Measurements from ENCODE around the gene PRPSAP1.

Gene PRPSAP1, protein sequence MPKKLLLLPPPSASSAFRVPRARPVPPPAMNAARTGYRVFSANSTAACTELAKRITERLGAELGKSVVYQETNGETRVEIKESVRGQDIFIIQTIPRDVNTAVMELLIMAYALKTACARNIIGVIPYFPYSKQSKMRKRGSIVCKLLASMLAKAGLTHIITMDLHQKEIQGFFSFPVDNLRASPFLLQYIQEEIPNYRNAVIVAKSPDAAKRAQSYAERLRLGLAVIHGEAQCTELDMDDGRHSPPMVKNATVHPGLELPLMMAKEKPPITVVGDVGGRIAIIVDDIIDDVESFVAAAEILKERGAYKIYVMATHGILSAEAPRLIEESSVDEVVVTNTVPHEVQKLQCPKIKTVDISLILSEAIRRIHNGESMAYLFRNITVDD

DNA sequence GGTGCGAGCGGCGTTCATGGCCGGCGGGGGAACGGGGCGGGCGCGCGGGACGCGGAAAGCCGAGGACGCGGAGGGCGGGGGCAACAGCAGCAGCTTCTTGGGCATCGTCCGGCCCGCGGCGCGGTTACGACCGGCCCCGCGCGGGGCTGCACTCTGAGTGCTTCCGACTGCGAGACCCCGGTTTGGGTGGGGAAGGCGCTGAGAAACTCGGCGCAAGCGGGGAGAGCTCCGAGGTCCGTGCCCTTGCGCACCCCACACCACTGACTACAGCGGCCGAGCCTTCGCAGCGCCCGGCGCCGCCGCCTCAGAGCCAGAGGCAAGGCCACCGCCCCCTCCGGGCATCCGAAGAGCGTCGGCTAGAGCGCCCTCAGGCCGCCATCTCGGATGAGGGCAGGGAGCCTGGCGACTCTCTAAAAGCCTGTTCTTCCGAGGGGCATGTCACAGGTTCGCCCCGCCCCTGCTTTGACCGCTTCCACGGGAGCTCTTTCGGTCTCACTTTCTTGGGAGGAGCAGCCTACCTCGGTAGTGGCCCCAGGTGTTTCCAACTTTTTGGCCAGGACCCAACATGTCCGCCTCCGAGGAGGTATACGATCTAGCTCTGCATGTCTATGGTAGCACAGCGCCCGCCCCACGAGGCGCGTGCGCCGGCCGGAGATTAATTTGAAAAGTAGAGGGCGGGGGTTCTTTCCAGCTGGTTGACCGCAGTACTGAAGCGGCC lies at the start of gene PRPSAP1:
Gene PRPSAP1, minus strand, starts transcription at position 318 of the 718 bp plus-strand sequence. Its CDS starts 213 bp downstream, at position 105.
- peak; percentile 88 for DNase-seq

DNA sequence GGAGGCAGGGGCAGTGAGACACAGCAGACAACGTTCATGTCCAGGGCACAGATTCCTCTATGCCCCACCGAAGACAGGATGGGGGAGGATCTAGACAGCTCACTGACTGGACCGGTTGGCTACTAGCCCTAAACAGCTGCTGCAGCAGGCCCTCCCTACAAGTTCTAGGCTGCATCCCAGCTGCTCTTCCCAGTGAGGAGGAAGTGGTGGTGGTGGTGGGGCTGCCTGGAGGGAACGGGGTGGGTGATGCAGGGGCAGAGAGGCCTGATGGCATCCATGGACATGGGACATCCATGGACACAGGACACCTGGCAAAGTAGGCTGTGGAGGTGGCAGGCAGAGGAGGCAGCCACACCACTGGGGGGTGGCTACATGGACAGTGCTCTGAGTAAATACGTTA lies 49.0 kb upstream of the PRPSAP1 start:
- no peak for DNase-seq

DNA sequence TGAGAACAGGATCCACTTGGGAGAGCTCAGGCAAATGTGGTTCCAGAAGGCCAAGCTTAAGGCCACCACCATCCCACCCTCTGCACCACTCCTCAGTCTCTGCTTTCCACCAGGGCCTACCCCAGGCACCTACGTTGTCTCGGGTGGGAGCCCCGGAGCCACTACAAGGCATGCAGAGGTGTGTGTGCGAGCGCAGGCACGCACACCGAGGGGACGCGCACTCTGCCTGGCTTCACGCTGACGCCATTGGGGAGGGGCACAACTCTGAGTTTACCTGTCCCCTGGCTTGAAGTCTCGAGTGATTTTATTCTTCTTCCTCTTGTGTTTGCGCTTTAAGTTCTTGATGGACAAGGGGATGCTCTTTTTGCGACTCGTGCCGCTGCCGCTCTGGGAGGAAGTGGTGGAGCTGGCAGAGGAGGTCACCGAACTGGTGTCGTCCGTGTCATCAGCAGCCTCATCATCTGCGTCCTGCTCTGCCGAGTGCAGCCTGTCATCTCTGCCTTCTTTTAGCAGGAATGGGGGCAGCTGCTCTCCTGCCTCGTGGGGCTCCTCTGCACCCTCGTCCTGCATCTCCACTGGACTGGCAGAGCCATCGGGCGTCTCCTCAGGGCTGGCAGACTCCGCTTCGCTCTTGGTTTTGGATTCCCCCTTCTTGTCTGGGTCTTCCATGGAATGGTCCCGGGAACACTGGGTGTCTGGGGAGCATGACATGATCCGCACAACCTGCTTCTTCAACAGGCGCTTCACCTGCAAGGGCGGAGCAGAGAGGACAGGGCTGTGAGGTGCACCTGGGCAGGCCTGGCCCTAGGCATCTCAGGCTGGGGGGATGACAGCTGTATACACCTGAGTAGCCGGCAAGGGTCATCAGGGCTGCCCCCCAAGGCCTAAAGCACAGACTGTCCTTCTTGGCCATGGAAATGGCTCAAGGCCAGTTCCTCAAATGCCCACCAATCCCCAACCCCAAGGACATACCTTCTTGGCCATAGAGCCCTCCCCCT lies 45.8 kb upstream of the PRPSAP1 start:
- DNase-seq: no peak

DNA sequence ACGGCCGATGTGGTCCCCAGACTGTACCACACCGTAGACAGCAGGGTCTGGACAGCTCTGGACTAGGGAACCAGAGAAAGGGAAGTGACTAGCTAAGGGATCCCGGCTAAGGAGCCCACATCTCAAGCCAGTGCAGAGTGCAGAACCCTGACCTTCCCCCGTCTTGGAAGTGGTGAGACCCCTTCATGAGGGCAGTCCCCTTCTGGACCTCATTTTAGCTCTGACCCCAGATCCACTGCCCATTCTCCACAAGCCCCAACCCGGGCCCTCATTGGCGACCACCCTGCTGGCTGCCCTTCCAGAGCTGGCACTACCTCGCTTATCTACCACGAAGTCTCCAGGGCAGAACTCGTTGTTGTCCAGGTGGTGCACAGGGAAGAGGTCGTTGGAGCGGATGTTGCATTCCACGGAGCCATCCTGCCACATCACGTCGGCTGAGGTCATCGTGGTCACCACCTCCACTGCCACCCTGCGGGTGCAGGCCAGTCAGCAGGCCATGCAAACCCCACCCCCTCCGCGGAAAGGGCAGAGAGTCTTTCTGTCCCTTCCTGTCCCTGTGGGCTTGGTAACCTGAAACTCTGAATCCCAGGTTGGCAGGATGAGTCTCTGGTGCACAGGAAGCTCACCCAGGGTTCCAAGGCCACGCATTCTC lies 44.9 kb upstream of the PRPSAP1 start:
- DNase-seq: no peak

DNA sequence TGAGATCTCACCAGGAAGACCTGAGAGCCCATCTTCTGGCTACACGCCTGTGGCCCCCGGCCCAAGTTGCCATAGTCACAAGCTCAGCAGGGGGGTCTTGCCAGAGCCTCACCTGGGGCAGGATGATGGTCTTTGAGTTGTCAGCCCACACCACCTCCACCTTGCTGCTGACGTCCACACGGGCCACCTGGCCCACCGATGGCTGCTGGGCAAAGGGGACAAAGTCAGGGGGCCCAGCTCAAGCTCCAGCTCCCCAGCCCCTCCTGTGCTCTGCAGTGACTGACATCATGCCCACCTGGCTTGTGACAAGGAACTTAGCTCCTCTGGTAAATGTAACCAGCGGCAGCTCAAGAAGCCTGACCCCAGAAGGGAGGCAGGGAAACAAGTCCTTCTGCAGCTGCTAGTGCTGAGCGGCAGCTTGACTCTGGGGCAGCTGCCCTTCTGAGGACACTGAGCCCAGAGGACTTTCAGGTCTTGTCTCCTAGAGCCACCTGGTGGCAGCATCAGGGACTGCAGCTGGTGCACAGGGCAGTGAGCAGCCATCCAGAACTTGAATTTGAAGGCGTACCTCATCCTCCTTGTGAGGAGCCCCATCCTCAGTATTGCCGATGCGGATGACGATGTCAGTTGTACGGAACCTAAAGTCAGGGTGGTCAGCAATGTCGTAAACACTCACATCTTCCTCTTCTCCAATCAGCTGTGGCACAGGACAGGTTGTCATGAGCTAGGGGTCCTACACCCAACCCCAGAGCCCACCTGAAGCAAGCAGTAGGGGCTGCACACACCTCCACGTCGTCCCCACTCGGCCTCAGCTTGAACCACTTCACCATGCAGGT lies 44.2 kb upstream of the PRPSAP1 start:
- peak; percentile 85 for DNase-seq

DNA sequence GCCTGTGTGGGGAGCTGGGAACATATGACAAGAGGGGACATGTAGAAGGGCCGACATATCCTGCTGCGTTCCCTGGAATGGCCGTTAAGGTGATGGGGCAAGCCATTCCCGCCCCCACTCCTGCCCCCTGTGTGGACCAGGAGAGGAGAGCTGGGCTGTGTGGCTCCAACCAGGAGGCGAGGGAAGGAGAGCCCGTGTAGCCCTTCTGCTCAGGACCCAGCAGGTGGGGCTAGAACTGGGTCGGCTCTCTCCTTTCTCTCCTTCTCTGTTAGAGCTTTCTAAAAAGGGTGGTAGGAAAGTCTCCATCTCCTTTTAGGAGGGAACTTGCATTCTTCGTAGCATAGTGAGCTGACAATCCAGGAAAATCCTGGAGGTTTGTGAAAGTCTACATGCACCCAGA lies 43.5 kb upstream of the PRPSAP1 start:
- DNase-seq: no peak

DNA sequence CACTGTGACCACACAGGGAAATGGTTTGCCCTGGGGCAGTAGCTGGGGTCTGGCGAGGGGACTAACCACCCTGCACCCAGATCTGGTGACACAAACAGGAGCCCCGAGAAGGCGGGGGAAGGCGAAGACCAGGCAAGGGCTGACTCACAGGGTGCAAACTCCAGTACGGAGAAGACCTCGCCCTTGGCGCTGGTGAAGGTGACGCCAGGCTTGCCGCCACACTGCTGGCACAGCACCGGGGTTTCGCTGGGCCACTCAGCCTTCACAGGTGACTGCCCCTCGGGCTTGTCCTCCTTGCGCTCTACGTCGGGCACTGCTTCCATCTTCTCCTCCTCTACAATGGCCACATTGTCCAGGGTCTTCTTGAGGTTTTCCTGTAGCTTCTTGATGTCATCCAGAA lies 42.3 kb upstream of the PRPSAP1 start:
- no peak for DNase-seq

DNA sequence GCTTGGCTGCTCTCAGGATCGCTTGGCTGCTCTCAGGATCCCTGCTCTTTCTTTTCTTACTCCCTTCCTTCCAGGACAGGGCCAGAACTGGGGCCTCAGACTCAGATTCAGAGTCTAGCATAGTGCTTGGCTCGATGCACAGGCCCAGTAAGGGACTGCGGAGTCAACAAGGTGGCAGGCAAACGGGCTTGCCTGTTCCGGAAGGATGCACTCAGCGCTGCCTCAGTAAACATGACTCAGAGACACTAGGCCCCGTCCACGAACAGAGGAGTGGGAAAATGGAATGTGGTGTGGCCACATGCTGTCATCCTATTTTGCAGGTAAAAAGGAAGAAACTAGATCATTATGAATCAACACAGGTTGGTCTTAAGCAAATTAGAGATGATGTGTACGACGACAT lies 40.5 kb upstream of the PRPSAP1 start:
- DNase-seq: no peak

DNA sequence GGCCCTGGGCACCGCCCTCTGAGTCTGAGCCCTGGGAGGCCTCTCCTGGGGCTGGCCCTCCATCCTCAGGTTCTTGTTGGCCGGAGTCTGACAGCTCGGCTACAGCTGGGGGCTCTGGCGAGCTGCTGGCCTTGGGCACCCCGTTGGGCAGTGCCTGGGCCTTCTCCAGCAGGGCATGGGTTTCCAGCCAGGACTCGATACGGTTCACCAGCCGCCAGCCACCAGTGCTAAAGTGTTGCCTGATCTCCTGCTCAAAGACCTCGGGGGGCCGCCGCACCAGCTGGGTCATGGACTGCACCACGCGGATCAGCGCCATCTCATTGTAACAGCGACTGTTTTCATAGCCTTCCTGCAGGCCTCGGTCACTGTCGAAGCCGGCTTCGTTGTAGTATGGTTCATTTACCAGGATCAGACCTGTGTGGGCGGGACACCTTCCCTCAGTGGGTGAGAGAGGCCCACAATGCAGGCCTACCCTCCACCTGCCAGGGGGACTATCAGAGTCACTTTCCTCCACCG lies 37.5 kb upstream of the PRPSAP1 start:
- no peak for DNase-seq

DNA sequence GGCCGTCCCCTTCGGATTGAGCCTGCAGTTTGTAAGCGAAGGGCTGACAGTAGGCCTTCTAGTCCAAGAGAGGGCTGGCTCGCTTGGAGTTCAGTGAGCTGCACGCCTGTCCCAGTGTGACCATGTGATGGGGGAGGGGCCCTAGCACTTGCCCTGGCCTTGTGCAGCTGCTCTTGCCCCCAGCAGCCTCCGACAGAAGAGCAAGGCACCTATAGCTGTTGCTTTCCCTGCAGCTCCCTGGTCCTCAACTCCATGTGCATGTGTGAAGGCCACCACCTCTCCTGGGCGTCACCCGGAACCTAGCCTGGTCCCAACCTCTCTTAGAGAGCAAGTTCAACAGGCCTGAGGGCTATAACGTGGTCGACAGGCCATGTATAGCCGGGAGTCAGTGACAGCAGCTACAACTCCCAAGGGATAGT lies 36.3 kb upstream of the PRPSAP1 start:
- DNase-seq: no peak

DNA sequence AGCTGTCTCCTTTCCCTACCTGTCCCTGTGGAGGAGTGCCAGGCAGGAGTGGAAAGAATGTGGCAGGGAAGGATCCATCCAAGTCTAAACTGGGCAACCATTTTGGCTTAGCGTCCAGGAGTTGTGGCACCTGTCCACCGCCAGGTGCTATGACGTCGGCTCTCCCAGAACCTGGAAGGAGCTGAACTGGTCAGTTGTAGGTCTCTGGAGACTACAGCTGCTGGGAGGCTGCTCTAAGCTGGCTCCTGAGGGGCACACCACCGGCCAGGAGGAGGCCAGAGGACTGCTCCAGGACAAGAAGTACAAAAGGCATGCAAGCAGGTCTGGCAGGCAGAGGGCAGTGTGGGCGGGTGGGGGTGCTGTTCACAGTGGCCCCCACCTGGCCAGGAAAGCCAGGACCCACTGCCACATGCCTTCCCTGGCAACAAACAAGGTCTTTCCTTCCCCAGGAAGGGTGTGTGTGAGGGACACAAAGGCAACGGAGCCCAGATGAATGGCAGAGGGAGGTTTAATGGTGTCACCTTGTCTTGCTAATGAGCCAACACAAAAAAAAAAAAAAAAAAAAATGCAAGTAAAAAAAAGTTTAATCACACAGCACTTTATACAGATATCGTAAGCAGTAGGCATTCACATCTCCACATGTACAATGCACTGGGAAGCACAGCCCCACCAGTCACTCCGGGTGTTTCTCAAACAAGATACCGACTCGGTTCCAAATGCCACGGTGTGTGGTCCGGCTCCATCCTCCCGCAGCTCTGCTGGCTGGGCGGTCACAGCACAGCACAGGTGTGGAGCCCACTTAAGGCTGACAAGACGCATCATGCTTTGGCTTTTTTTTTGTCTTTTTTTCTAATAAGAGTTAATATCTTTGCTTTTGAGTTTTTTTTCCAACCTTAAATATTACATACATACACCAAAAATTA lies 35.5 kb upstream of the PRPSAP1 start:
- no peak for DNase-seq

DNA sequence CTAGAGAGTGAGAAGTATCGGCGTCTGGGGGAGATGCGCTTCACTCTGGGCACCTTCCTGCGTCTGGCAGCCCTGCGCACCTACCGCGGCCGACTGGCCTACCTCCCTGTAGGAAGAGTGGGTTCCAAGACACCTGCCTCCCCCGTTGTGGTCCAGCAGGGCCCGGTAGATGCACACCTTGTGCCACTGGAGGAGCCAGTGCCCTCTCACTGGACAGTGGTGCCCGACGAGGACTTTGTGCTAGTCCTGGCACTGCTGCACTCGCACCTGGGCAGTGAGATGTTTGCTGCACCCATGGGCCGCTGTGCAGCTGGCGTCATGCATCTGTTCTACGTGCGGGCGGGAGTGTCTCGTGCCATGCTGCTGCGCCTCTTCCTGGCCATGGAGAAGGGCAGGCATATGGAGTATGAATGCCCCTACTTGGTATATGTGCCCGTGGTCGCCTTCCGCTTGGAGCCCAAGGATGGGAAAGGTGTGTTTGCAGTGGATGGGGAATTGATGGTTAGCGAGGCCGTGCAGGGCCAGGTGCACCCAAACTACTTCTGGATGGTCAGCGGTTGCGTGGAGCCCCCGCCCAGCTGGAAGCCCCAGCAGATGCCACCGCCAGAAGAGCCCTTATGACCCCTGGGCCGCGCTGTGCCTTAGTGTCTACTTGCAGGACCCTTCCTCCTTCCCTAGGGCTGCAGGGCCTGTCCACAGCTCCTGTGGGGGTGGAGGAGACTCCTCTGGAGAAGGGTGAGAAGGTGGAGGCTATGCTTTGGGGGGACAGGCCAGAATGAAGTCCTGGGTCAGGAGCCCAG lies 33.5 kb upstream of the PRPSAP1 start:
- no peak for DNase-seq

DNA sequence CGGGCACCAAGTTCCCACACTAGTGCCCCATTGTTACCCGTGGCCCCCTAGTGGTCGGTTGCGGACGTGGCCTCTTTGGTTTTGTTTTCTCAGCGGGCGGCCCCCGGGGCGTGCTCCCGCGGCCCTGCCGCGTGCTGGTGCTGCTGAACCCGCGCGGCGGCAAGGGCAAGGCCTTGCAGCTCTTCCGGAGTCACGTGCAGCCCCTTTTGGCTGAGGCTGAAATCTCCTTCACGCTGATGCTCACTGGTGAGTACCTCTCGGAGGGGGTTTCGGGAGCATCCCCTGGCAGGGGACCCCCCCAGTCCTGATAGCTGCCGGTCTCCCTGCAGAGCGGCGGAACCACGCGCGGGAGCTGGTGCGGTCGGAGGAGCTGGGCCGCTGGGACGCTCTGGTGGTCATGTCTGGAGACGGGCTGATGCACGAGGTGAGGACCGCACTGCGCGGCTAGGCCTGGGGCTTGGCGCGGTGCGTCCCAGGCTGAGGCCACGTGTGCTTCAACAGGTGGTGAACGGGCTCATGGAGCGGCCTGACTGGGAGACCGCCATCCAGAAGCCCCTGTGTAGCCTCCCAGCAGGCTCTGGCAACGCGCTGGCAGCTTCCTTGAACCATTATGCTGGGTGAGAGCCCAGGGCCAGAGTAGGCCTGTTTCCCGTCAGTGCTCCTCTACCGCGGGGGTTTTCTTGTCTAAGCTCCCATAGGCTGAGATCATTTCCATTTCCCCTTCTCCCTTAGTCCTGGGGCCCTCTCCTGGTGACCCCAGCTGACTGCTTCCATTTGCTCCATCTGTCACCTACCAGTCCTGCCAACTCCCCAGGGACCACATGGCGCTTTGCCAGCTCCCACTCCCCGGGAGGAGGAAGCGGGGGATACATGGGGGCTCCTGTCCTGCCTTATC lies 32.4 kb upstream of the PRPSAP1 start:
- DNase-seq: peak; percentile 88

DNA sequence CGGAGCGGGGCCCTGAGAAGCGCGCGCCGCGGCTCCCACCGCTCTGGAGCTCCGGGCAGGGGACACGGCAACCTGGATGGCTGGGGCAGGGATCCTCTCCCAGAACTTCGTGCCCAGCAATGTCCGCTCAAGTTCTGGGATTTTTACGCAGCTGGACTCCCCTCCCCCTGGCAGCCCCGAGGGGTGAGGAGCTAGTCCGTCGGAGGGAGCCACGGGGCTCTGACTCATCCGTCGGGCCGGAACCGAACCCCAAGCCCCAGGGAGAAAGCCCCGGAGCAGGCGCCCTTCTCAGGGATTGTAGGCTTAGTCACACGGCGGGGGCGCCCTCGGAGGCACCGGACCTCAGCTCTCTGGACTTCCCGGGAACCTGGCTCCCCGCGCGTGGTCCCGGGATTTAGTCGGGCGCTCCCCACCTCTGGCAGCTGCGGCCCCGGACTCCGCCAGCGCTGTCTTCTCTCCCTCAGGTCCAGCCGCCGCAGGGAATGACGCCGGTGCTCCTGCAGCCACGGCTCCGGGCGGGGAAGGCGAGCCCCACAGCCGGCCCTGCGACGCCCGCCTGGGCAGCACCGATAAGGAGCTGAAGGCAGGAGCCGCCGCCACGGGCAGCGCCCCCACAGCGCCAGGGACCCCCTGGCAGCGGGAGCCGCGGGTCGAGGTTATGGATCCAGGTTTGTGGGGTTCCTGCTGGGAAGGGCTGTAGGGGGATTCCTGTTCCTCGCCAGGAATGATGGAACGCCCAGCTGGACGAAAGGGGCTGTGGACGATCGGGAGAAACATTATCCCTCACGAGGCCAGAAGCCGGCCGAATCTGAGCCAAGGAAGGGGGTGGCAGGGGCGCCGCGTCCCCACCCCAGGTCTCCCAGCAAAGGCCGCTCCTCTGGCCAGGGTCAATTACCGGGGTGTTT lies 31.5 kb upstream of the PRPSAP1 start:
- peak; percentile 30 for DNase-seq

DNA sequence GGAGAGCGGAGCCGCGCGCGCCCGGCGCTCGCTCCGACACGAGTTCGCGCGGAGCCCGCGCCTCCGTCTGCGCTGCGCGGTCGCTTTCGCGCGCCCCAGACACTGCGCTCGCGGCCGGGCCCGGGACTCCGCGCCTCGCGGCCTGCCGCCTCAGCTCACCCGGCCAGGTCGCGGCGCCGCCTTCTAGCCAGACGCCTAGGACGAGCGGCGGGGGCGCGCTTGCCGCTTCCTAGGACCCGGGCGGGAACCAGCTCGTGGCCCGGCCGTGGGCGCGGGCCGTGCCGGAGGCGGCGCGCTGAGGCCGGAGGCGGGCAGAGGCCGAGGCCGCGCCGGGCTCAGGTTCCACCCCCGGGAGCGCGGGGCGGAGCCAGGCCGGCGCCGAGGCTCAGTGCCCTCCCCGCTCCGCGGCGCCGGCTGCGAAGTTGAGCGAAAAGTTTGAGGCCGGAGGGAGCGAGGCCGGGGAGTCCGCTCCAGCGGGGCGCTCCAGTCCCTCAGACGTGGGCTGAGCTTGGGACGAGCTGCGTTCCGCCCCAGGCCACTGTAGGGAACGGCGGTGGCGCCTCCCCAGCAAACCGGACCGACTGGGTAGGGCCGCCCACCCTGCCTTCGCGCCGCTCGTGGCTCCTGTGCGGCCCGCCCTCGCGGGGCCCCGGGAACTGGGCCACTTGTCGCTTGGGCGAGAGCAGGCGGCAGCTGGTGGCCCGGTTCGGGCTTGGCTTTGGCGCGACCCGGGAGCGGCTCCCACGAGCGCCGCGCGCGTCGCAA lies 30.7 kb upstream of the PRPSAP1 start, which contains the start of gene SPHK1:
Gene SPHK1, plus strand, starts transcription at position 388 of the 765 bp plus-strand sequence. CDS start 1,036 bp downstream, outside the sequence.
- DNase-seq: peak; percentile 57
